Mesenchymal stem cell (in vitro differentiated cells and primary cell): Measurements from ENCODE around the gene TSPO.

Experiments
- DNase-seq: peaks from one replicate; pipeline ENCODE4 v3.0.0-alpha.2; 2013
- H2AFZ ChIP-seq: one replicate; pipeline ENCODE4 v1.6.1; 2013; ENCODE audit warnings: low read depth, mild to moderate bottlenecking, control low read depth, inconsistent platforms, low read length, moderate library complexity
- H2AK5ac ChIP-seq: 2 replicates; pipeline ENCODE4 v1.6.1; 2013; ENCODE audit warnings: low read length, moderate library complexity, mild to moderate bottlenecking, inconsistent platforms; ENCODE audit not compliant: severe bottlenecking
- H2BK120ac ChIP-seq: one replicate; pipeline ENCODE4 v1.6.1; 2013; ENCODE audit warnings: low read depth, mild to moderate bottlenecking, inconsistent platforms, low read length, moderate library complexity
- H2BK12ac ChIP-seq, 2 experiments: one replicate each; pipeline ENCODE4 v1.6.1; 2013; ENCODE audit warnings: inconsistent platforms in 2 of 2, low read length in 2 of 2, mild to moderate bottlenecking in 2 of 2, moderate library complexity in 2 of 2, control low read depth in 1 of 2
- H2BK15ac ChIP-seq: one replicate; pipeline ENCODE4 v1.6.1; 2013; ENCODE audit warnings: mild to moderate bottlenecking, low read depth, inconsistent platforms; ENCODE audit not compliant: poor library complexity, severe bottlenecking
- H2BK5ac ChIP-seq: 2 replicates; pipeline ENCODE4 v1.6.1; 2013; ENCODE audit warnings: low read depth, mild to moderate bottlenecking, low read length, control low read depth, inconsistent platforms; ENCODE audit not compliant: poor library complexity, severe bottlenecking
- H3K14ac ChIP-seq, 2 experiments: one replicate each; pipeline ENCODE4 v1.6.1; 2013; ENCODE audit warnings: inconsistent platforms in 2 of 2, low read length in 2 of 2, control low read depth in 1 of 2, mild to moderate bottlenecking in 1 of 2, moderate library complexity in 1 of 2
- H3K18ac ChIP-seq, 2 experiments: one replicate each; pipeline ENCODE4 v1.6.1; 2013; ENCODE audit warnings: inconsistent platforms in 2 of 2, low read length in 2 of 2, control low read depth in 1 of 2, low read depth in 1 of 2, mild to moderate bottlenecking in 1 of 2
- H3K23ac ChIP-seq, 2 experiments: one replicate each; pipeline ENCODE4 v1.6.1; 2013; ENCODE audit warnings: inconsistent platforms in 2 of 2, low read length in 2 of 2, mild to moderate bottlenecking in 2 of 2, moderate library complexity in 2 of 2, control low read depth in 1 of 2
- H3K27ac ChIP-seq: 2 replicates; pipeline ENCODE4 v1.5.1; 2013; ENCODE audit warnings: mild to moderate bottlenecking, moderate library complexity, low read length, control low read depth, inconsistent platforms; ENCODE audit not compliant: poor library complexity, severe bottlenecking
- H3K27me3 ChIP-seq, 2 experiments: 2 replicates each; pipeline versions ENCODE4 v1.6.1 to v1.7.0; 2013; ENCODE audit warnings: low read length in 2 of 2, mild to moderate bottlenecking in 2 of 2, moderate library complexity in 2 of 2, control low read depth in 1 of 2, inconsistent platforms in 1 of 2; ENCODE audit not compliant: control insufficient read depth in 1 of 2, insufficient read depth in 1 of 2
- H3K36me3 ChIP-seq, 2 experiments: 2 replicates each; pipeline versions ENCODE4 v1.6.1 to v1.7.0; 2013; ENCODE audit warnings: low read length in 2 of 2, control low read depth in 1 of 2, inconsistent platforms in 1 of 2, low read depth in 1 of 2, mild to moderate bottlenecking in 1 of 2; ENCODE audit not compliant: insufficient read depth in 2 of 2, control insufficient read depth in 1 of 2
- H3K4ac ChIP-seq, 2 experiments: one replicate each; pipeline ENCODE4 v1.6.1; 2013; ENCODE audit warnings: inconsistent platforms in 2 of 2, low read length in 2 of 2, mild to moderate bottlenecking in 2 of 2, moderate library complexity in 2 of 2, control low read depth in 1 of 2, low read depth in 1 of 2
- H3K4me1 ChIP-seq: 2 replicates; pipeline ENCODE4 v1.6.1; 2013; ENCODE audit warnings: low read depth, low read length, control low read depth; ENCODE audit not compliant: control insufficient read depth, insufficient read depth
- H3K4me2 ChIP-seq: 2 replicates; pipeline ENCODE4 v1.6.1; 2013; ENCODE audit warnings: low read length, mild to moderate bottlenecking, inconsistent platforms; ENCODE audit not compliant: poor library complexity, severe bottlenecking
- H3K4me3 ChIP-seq, 2 experiments: 2 replicates each; pipeline versions ENCODE4 v1.5.1 to v1.7.0; 2013; ENCODE audit warnings: low read length in 2 of 2, mild to moderate bottlenecking in 2 of 2, control low read depth in 1 of 2, low read depth in 1 of 2; ENCODE audit not compliant: insufficient read depth in 1 of 2
- H3K79me1 ChIP-seq: replicated peaks from 2 replicates; pipeline ENCODE4 v1.6.1; 2013; ENCODE audit warnings: mild to moderate bottlenecking, control low read depth, low read length, inconsistent platforms; ENCODE audit not compliant: poor library complexity, severe bottlenecking
- H3K9ac ChIP-seq: 2 replicates; pipeline ENCODE4 v1.7.0; 2013; ENCODE audit warnings: mild to moderate bottlenecking, low read length, moderate library complexity
- H3K9me3 ChIP-seq: 2 replicates; pipeline ENCODE4 v1.7.0; 2013; ENCODE audit warnings: mild to moderate bottlenecking, low read length; ENCODE audit not compliant: control insufficient read depth
- H4K8ac ChIP-seq: one replicate; pipeline ENCODE4 v1.6.1; 2013; ENCODE audit warnings: inconsistent platforms, mild to moderate bottlenecking, low read length, moderate library complexity
- H4K91ac ChIP-seq: one replicate; pipeline ENCODE4 v1.6.1; 2013; ENCODE audit warnings: mild to moderate bottlenecking, low read length, inconsistent platforms
- WGBS: methylation state at CpG from one replicate; pipeline ENCODE4 v1.1.7; 2013; ENCODE audit warnings: mixed read lengths; 5-methylcytosine and 5-hydroxymethylcytosine counted together

The TSPO gene

DNA sequence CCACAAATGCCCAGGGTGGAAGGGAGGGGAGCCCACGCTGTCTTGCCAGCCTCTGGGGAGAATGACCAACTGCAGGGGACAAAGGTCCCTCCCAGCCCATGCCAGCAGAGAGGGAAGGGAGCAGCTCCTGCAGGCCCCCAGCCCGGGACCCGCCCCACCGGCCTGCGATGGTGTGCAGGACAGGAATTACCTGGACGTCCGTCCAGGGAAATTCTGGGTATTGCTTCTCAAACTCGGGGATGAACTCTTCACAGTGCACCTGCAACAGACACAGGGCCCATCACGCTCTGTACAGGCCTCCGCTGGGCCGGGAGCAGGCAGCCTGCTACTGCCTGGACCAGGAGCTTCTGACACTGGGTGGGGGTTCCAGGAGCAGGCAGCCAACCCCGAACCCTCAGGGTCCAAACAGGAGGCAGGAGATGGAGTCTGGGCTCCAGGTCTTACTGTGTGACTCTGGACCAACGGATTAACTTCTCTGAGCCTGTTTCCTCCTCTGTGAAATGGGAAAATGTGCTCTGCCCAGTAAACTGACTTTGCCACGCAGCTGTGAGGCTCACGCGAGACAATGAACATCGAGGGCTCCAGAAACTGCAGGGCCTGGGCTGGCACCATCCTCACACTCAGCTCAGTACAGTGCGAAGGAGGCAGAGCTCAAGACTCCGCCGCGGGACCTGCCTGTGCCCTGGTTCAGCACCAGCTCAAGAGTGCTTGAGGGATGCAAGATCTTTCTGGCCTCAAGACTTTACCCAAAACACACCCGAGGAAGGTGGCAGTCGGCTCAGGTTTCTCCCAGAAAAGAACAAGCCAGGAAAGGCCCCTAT is 18.2 kb downstream of the TSPO start:
- Histone ChIP-seq H2BK12ac (no peak overlapping the region), H2AK5ac (peak overlapping the region; percentile 41), H4K8ac (no peak overlapping the region), H3K9me3 (no peaks in the 10 kb centered on the region), H3K4me2 (no peak overlapping the region), H3K23ac (no peak overlapping the region), H3K14ac (no peak overlapping the region), H3K18ac (no peak overlapping the region), H3K27ac (no peak overlapping the region), H2BK5ac (no peak overlapping the region), H3K36me3 (peaks cover 55 to 80% of the 10 kb centered on the region in 2 experiments), H3K4ac (no peak overlapping the region), H2BK120ac (no peak overlapping the region), H4K91ac (no peak overlapping the region), H2BK15ac (no peak overlapping the region), H3K4me1 (peaks cover 28% of the 10 kb centered on the region), H3K9ac (no peak overlapping the region), H3K27me3 (no peaks in the 10 kb centered on the region), H3K4me3 (no peak overlapping the region), H3K79me1 (peaks cover 5% of the 10 kb centered on the region), H2AFZ (no peak overlapping the region)
- no peak for DNase-seq
- WGBS, result 96% methylated on average over 22 of the region's 23 CpGs

GRCh38 chr22:43170131-43170480 is 18.7 kb downstream of the TSPO start:
- Histone ChIP-seq H3K27me3 (no peaks in the 10 kb centered on the region), H3K4me3 (no peak overlapping the region), H4K91ac (no peak overlapping the region), H3K4me2 (no peak overlapping the region), H3K79me1 (peaks cover 5% of the 10 kb centered on the region), H3K18ac (no peak overlapping the region), H3K36me3 (peaks cover 61 to 83% of the 10 kb centered on the region in 2 experiments), H4K8ac (no peak overlapping the region), H3K9me3 (no peaks in the 10 kb centered on the region), H3K4ac (no peak overlapping the region), H2BK12ac (no peak overlapping the region), H2BK5ac (no peak overlapping the region), H3K23ac (no peak overlapping the region), H3K9ac (no peak overlapping the region), H2BK15ac (no peak overlapping the region), H2AK5ac (no peak overlapping the region), H2BK120ac (no peak overlapping the region), H3K27ac (no peak overlapping the region), H3K4me1 (peaks cover 28% of the 10 kb centered on the region), H2AFZ (no peak overlapping the region), H3K14ac (no peak overlapping the region)
- WGBS, result 97% methylated on average over 9 of the region's 9 CpGs
- no peak for DNase-seq

- Histone ChIP-seq H3K36me3 (peaks cover 67 to 84% of the 10 kb centered on the region in 2 experiments), H3K23ac (no peak overlapping the region), H2BK5ac (no peak overlapping the region), H3K14ac (no peak overlapping the region), H3K27ac (no peak overlapping the region), H4K91ac (no peak overlapping the region), H2AFZ (no peak overlapping the region), H2BK15ac (no peak overlapping the region), H3K4ac (no peak overlapping the region), H2BK12ac (no peak overlapping the region), H3K18ac (no peak overlapping the region), H3K27me3 (no peaks in the 10 kb centered on the region), H2AK5ac (no peak overlapping the region), H3K9me3 (no peaks in the 10 kb centered on the region), H3K9ac (no peak overlapping the region), H3K4me1 (peaks cover 28% of the 10 kb centered on the region), H3K79me1 (peaks cover 7% of the 10 kb centered on the region), H3K4me3 (no peak overlapping the region), H2BK120ac (no peak overlapping the region), H3K4me2 (no peak overlapping the region), H4K8ac (no peak overlapping the region)
- no peak for DNase-seq
- 95% methylated on average over 13 of the region's 14 CpGs for WGBS
Measured at GRCh38 chr22:43171019-43171491, 19.7 kb downstream of the TSPO start.

GRCh38 chr22:43171607-43172006 is 20.2 kb downstream of the TSPO start:
- H3K14ac ChIP-seq, result no peak overlapping the region
- H3K4me1 ChIP-seq, result peaks cover 28% of the 10 kb centered on the region
- no peak overlapping the region for H3K27ac ChIP-seq
- H3K4ac ChIP-seq, result no peak overlapping the region
- H4K8ac ChIP-seq, result no peak overlapping the region
- H3K79me1 ChIP-seq, result peaks cover 7% of the 10 kb centered on the region
- H2BK12ac ChIP-seq, result no peak overlapping the region
- no peaks in the 10 kb centered on the region for H3K9me3 ChIP-seq
- H3K4me3 ChIP-seq, result no peak overlapping the region
- no peak overlapping the region for H3K9ac ChIP-seq
- H3K18ac ChIP-seq, result no peak overlapping the region
- no peak overlapping the region for H4K91ac ChIP-seq
- no peak overlapping the region for H2BK5ac ChIP-seq
- no peak overlapping the region for H2BK15ac ChIP-seq
- WGBS, result 94% methylated on average over 12 of the region's 12 CpGs
- H3K23ac ChIP-seq, result no peak overlapping the region
- H3K27me3 ChIP-seq, result no peaks in the 10 kb centered on the region
- H2BK120ac ChIP-seq, result no peak overlapping the region
- DNase-seq, result no peak
- no peak overlapping the region for H2AK5ac ChIP-seq
- no peak overlapping the region for H3K4me2 ChIP-seq
- no peak overlapping the region for H2AFZ ChIP-seq
- peaks cover 69 to 82% of the 10 kb centered on the region in 2 experiments for H3K36me3 ChIP-seq
